AG09309 (cell line): Measurements from ENCODE around the gene ZNF654.

Experiments
- DNase-seq: peaks from one replicate; pipeline ENCODE4 v3.0.0-alpha.2; 2010; ENCODE audit warnings: low read depth
- H3K4me3 ChIP-seq: 2 replicates; pipeline ENCODE4 v1.5.1; 2011; ENCODE audit warnings: mild to moderate bottlenecking, low read depth, low read length, moderate library complexity; ENCODE audit not compliant: control insufficient read depth
- CTCF ChIP-seq: IDR thresholded peaks from 2 replicates; pipeline ENCODE4 v1.5.1; 2011; ENCODE audit warnings: mild to moderate bottlenecking, low read depth, low read length, inconsistent platforms; ENCODE audit not compliant: insufficient read depth, control insufficient read depth; ENCODE audit errors: missing control alignments

ZNF654 gene

DNA sequence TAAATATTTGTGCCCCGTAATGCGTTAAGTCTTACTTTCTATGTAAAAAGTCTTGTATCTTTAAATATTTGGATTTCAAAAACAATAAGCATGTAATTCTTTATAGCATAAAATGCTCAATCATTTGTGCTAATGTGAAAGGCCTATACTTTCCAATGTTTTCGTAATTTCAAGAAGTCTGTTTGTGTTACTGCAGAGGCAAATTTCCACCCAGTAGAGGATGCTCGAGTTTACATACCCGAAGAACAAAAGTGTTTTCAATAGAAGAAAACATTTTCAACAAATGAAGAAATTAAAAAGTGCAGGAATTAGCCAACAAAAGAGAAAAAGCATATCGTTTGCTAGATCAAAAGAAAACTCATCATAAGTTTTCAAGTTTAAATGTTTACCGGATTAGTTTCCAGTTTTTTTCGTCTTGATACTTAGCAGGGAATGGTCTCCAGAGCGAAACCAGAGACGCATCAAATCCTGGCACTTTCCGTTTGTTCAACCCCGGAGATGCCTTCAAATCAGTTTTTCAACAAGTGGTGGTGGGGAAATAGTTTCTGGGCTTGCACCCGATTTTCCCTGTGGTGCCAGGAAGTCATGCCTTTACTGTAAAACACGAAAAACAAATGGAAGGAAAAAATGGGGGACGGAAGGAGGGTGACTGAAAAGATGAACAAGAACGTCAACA lies 1.3 kb upstream of the ZNF654 start:
- peak overlapping the region; percentile 61 for H3K4me3 ChIP-seq
- TF ChIP-seq CTCF = peak; percentile 34
- no peak for DNase-seq

GRCh38 chr3:88058306-88058580 lies 812 bp upstream of the ZNF654 start:
- peak overlapping the region; percentile 61 for H3K4me3 ChIP-seq
- no peak for DNase-seq
- no peak for TF ChIP-seq CTCF

DNA sequence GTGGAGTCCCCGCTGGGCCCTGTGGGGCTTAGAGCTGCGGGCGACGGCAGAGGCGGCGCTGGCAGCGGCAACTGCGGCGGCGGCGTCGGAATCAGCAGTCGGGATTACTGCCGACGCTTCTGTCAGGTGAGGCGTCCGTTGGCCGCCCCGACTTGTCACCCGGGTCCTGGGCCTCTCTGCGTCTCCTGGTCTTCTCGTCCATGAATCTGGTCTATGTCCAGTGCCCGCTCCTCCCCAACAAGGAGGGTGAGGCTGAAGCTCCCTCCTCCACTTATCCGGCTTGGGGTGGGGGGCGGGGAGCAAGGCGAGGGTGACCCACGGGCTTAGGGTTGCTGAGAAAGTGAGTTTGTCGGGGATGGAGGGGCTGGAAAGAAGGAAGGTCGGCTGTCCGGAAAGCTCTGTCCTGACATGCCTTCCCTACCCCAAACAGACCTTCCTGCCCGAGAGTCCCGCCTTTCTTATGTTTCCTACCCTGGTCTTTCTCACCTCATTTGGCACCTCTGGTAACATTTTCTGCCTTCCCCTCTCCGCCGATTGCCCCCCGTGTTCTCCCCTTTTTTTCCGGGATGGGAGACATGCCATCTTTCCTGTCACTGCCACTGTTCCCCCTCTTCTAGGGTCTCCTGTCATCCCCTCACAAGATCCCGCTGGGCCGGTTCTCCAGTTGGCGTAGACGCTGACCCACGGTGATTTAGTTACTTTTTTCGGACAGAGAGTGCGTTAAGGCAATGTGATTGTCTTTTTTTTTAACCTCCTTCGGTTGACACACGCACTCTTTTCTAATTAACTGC lies 520 bp downstream of the ZNF654 start:
- no peak for TF ChIP-seq CTCF
- H3K4me3 ChIP-seq = peak overlapping the region; percentile 100
- no peak for DNase-seq

GRCh38 chr3:88061746-88062145 lies 2.7 kb downstream of the ZNF654 start:
- H3K4me3 ChIP-seq = no peak overlapping the region
- DNase-seq = no peak
- TF ChIP-seq CTCF = no peak

DNA sequence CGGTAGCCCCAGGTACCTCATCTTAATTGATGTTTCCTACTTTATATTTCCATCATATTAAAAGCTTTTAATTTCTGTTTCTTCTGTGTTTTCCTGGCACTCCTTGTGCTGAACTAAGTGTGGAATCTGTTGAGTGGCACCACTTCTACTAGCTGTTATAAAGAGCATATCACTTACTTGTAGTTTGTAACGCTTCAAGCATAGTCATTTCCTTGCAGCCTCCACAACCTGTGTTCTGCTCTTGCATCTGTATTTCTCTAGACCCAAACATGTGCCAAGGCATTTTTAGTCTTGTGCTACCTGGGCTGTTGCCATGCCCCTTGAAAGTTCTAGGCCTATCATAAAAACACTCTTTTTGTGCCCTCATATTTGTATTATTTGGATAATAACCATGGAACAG lies 16.0 kb downstream of the ZNF654 start:
- no peak for TF ChIP-seq CTCF
- H3K4me3 ChIP-seq = no peak overlapping the region
- DNase-seq = no peak

DNA sequence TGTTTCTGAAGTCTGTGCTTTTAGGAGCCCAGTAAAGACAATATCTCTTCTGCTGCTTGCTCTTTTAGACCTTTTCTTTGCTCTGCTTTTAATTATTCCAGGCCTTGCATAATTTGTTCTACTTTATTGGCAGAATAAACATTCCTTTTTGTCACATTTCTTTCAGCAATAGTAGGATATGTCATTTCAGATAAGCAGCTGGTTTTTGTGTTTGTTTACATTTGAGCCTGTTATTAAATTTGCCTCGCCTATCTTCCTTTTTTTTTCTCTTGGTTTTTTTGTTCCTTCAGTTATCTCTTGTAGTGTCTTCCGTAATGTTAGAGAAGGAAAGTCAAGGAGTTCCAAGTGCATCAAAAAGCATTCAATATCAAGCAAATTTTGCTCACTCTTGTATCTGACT lies 16.4 kb downstream of the ZNF654 start:
- TF ChIP-seq CTCF = no peak
- no peak overlapping the region for H3K4me3 ChIP-seq
- DNase-seq = no peak
